Amygdala (tissue), 56 donors: ENCODE results near the gene INPP4B.
"Not testable (repeated sequence)": the region's sequence is repeated elsewhere in the genome, so short reads cannot be mapped to it uniquely, and the experiment has no call there.

Source experiments
- DNase-seq, 56 donors: peaks; one replicate each; lab custom pipeline; 2025; lab: John Stamatoyannopoulos, UW

INPP4B gene

GRCh38 chr4:142826503-142827241, 19.4 kb downstream of the INPP4B start:
- no peak for DNase-seq

DNA sequence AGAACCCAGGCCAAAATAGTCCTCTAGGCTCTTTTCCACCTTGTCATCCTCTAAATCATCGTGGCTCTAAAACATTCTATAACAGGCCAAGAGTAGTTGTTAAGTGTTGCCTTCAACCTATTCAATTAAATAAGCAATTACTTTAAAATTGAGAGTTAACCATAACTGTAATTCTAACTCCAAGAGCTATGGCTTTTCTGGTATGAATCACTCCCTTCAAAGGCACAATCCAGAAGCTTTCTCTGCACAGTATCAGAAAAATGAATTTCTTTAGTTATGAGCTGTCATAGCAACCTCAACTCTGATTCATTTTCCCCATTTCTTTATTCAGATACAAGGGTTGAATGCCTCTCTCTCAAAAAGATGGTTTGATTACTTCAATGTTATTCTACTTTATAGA, 21.7 kb downstream of the INPP4B start:
- DNase-seq = no peak

DNA sequence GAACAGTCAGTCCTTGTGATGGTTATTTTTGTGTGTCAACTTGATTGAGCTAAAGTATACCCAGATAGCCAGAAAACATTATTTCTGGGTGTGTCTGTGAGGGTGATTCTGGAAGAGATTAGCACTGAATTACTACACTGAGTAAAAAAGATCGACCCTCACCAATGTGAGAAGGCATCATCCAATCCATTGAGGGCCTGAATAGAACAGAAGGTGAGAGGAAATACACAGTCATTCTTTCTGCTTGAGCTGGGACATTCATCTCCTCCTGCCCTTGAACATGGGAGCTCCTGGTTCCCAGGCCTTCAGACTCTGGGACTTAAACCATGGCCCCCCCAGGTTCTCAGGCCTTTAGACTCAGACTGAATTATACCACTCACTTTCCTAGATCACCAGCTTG, 22.3 kb downstream of the INPP4B start:
- DNase-seq = no peak

GRCh38 chr4:142818476-142818875, 27.6 kb downstream of the INPP4B start:
- no peak for DNase-seq

DNA sequence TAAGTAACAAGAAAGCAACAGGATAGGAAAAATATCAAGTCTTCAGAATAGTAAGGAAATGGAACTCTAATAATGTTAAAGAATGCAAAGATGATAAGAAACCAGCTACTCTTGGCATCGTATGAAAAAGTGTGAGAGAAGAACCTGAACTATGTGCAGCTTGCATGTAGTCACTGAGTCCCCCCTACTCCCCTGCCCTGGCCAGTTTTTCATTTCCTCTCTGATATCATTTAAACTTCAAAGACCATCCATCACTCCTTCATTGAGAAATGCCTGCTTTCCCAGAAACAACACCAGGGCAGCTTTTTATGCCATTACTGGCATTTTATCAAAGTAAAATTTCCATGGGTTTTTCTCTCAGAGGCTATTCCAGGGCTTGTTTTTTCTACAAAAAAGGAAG, 28.1 kb downstream of the INPP4B start:
- no peak for DNase-seq

DNA sequence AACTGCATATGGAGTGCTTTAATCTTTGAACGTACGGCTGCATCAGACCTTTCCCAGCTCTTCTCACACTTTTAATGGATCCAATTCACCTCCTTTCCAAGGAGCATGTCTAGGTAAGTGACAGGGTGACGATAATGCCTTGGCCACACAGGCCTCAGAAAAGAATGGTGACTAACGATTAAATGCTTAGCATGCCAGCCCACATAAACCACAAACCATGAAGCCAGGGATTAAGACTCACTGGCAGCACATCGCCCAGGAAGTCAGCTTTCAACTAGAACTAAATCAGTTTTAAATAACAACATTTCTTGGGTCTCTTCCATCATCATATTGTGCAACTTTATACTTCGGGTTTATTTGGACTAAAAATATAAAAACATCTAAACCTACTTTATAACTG, 28.7 kb downstream of the INPP4B start:
- no peak for DNase-seq

GRCh38 chr4:142815834-142816233, 30.3 kb downstream of the INPP4B start:
- DNase-seq = peak in 2 of 56 donors; percentile 0 to 1

- DNase-seq = no peak
These were observed 32.7 kb downstream of the INPP4B start for GRCh38 chr4:142813388-142813787.

DNA sequence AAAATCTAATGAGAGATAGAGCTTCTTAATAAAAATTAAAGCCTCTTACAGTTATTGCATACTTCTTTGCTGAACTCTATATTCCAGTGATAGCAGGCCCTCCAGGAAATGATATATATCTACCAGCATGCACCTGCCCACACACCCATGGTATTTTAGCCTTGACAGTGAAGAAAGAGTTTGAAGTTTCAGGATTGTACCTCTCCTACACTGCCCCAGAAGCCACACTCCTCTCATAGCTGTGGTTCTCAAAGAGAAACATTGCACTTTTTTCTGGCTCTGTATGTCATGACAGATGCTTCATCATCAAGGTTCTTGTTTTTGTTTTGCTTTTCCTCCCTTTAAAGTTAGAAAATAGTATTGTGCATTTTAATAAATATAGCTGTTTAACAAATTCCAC, 34.0 kb downstream of the INPP4B start:
- DNase-seq = no peak

GRCh38 chr4:142811034-142811433, 35.1 kb downstream of the INPP4B start:
- peak in 1 of 56 donors; percentile 0 for DNase-seq

DNA sequence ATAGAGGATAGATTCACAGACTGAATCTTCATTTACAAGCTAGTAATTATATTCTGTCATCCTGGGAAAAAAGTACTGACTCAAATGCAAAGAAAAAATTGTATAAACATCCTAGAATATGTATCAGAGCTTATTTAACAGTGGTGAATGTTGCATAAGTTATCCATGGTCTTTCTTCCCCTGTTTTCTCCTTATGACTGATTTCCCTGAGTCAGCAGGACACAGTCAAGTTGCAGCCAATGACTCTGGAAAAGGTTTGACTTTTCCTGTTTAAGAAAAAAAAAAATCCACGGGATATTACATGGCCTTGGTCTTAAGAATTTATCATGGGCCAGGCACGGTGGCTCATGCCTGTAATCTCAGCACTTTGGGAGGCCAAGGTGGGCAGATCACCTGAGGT, 36.5 kb downstream of the INPP4B start:
- no peak for DNase-seq

DNA sequence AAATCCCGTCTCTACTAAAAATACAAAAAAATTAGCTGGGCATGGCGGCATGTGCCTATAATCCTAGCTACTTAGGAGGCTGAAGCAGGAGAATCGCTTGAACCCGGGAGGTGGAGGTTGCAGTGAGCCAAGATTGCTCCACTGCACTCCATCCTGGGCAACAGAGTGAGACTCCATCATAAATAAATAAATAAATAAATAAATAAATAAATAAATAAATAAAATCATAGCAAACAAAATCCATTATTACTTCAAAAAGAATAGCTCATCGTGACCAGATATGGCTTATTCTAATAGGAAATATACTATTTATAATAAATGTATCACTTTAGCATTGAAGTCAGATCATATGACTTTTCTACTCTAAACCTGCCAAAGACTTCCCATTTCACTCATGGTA, 42.2 kb downstream of the INPP4B start:
- DNase-seq = not testable (repeated sequence)

- DNase-seq = no peak
These were observed 44.1 kb downstream of the INPP4B start for GRCh38 chr4:142801966-142802365.

DNA sequence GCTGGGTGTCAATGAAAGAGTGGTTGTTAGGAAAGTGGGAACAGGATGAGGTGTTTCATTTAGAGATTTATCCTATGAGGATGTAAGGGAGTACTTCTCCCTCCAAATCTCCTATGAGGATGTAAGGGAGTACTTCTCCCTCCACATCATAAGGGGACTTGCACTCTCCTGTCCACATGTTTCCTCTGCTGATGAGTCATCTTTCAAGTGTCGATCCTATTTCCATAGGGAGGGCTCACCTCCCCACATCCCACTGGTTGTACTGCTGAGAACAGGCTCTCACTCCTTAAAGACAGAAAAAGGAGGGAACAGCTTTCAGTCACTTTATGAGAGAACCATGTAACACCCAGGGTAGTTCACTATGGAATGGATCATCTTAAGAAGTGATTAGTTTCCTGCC, 65.0 kb downstream of the INPP4B start:
- DNase-seq = no peak

DNA sequence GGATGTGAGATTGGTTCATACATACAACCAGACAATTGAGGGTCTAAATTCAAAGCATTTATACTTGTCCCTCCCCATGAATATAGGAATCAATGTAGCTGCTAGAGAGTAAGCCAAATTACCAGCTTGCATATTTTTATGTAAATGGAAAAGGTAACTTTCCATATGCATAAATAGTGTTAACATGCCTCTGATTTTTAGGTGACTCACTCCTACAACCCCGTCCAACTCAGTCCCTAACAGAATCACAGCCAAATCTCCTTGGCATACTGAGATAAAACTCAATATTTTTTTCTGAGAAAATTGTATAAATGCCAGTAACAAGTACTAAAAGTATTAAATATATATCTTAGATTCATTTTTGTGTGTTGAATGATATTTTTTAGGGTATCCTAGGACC, 67.2 kb downstream of the INPP4B start:
- DNase-seq = no peak

- no peak for DNase-seq
These were observed 67.7 kb downstream of the INPP4B start for GRCh38 chr4:142778430-142778829.

GRCh38 chr4:142777045-142777743, 68.9 kb downstream of the INPP4B start:
- DNase-seq = no peak

GRCh38 chr4:142776026-142776425, 70.1 kb downstream of the INPP4B start:
- DNase-seq = no peak

- no peak for DNase-seq
These were observed 72.6 kb downstream of the INPP4B start for GRCh38 chr4:142773505-142773904.

DNA sequence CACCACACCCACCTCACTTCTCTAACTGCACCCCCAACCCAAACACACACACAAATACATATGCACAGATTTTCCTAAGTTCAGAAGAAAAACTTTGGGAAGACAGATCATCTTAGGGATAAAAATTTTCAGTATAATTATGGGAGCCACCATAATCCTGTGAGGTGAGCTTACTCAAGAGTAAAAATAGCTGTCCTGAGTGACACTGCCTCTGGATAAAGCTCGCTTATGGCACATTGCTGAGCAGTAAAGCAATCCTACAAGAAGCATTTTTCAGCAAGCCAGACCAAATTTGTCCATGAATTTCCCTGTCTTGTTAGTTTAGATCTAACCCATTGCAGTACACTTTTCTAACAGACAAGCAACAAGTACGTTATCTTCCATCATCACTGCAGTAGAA, 83.8 kb downstream of the INPP4B start:
- no peak for DNase-seq

- no peak for DNase-seq
These were observed 93.8 kb downstream of the INPP4B start for GRCh38 chr4:142752202-142752786.
